Stimulated activated CD4-positive, alpha-beta T cell treated with anti-CD3 and anti-CD28 coated beads, Interleukin-12 subunit alpha, Interleukin-12 subunit beta, amount 100 ng/mL, for 4 hours (primary cell): ENCODE data around the gene CRAT.
A peak's percentile ranks its signal among the peaks of the same experiment; 100 is the strongest.

ENCODE experiments used
- DNase-seq: peaks from one replicate; pipeline ENCODE4 v3.0.0-alpha.2; 2020

The CRAT gene

DNA sequence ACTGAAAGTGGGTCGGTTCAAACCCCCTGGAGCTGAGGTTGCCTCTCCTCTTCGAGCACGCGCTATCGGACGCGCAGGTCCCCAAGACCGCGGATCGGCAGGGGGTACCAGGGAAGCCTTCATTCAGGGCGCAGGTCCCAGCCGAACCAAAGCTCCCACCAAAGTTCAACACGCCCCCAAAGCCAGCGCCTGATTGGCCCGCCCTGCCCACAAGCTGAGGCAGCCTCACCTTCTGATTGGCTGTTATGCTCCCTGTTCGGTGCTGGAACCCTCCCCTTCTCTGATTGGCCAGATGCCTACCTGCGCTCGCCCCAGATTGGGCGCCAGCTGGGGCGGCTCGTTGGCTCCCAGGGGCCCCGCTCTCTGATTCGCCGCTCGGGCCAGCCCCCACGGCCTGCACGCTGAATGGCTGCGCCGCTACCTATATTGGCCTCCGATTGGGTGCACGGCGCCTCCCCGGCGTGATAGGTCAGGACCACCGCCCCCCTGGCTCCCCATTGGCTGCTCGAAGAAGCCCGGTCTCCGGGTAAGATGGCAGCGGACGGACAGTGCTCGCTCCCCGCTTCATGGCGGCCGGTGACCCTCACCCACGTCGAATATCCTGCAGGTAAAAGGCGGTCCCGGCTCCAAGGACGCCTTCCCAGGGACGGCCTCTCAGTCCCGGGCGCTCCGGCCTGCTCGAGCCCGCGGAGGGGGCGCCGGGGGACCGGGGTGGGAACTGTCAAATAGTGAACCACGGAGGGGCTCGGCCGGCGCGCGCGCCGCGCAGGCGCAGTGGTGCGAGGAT lies 29.8 kb downstream of the CRAT start, which contains the start of gene DOLPP1:
Gene DOLPP1 (plus strand): TSS at position 511 of the 787 bp plus-strand sequence. CDS start 21 bp downstream, at position 532.
- peak; percentile 97 for DNase-seq

DNA sequence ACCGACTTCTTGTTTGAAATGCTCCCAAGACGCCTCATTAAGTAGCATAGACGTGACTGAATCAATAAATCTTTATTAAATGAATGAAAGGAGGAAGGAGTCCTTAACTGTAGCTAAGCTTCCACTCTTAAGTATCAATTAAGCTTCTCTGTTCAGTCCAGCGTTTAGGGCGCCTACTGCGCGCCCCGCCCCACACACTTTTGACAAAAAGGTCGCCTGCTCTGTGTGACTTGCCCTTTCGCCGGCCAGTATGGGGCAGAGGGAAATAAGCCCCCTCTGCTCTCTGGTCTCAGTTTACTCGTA lies 30.3 kb downstream of the CRAT start:
- DNase-seq, result no peak

DNA sequence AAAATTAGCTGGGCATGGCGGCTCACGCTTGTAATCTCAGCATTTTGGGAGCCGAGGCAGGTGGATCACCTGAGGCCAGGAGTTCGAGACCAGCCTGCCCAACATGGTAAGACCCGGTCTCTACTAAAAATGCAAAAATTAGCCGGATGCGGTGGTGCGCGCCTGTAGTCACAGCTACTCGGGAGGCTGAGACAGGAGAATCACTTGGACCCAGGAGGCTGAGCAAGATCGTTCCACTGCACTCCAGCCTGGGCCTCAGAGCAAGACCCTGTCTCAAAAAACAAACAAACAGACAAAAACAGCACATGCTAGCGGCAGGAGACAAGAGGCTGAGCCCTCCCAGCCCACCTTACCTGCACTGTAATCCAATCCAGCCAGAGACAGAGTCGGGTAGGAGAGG lies 30.8 kb downstream of the CRAT start:
- no peak for DNase-seq

DNA sequence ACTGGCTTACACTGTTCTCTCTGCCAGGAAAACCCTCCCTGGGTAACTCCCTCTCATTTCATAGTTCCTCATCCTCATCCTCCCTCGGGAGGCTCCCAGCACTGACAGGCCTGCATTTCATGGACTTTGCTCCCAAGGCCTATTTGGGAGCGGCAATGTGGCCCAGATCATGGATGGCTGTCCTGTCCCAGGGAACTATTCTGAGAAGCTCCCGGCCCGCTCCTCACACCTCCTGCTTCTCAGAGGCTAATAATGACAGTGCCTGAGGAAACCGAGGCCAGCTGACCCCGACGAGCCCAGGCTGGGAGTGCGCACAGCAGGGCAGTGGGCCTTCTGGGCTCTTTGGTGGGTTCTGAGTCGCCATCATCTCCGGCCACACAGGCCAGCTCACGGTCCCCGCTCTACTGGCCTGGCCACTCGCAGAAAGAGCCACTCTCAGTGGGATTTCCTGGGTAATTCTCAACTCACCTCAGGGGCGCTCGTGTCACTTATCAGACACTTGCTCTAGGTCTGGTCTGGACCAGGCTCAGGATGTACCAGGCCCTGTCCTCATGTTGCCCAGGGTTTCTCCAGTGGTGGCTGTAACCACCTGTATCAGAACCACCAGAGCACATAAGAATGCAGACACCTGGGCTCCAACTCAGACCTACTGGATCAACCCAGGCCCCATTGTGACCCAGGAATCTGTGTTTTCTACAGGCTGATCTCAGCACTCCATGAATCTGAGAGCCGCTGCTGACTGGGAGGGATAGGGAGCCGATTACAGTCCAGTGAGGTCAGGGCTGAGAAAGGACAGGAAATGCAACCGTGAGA lies 31.7 kb downstream of the CRAT start:
- DNase-seq, result no peak

DNA sequence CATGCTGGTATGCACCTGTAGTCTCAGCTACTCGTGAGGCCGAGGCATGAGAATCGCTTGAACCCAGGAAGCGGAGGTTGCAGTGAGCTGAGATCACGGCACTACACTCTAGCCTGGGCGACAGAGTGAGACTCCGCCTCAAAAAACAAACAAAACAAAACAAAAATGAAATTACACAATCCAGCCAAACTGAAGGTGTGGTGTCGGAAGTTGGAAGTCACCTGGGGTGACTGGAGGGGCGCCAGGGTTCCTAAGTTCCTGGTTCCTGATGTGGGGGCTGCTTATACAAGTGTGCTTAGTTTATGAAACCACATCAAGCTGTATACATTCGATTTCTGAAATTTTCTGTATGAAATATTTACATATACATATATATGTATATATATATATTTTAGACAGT lies 33.4 kb downstream of the CRAT start:
- no peak for DNase-seq

DNA sequence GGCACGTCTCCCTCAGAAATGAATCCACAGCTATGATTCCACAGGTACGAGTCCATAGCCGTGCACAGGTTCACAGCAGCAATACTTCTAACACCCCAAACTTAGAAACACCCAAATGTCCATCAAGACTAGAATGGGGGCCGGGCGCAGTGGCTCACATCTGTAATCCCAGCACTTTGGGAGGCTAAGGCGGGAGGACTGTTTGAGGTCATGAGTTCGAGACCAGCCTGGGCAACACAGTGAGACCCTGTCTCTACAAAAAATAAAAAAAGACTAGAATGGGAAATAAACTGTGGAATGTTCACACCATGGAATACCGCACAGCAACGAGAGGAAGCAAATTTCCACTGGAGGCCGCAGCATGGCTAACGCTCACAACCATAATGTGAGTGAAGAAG lies 34.0 kb downstream of the CRAT start:
- DNase-seq, result no peak

DNA sequence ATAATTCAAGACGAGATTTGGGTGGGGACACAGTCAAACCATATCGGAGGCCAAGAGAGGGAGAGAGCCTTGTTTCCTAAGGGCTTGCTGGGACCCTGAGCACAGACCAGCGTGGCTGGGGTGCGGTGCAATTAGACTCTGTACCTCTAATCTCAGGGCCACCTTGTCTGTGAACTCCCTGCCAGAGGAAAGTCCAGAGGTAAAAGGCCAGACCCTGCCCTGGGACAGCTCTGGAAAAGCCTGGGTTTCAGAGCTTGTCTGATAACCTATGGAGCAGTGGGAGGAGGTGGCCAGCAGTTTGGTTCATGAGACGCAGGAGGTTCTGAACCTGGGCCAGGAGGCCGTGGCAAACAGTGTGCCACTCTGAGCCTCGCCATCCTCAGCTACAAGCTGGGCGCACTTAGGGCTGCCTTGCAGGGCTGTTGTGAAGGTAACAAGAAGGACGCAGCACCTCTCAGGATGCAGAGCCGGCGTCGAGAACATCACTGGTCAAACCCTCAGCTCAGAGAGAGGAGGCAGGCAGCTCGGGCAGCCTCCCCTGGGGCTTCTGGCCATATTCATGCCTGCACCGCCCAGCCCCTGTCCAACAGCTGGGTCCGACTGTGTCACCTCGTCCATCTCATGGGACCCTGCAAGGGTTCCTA lies 34.5 kb downstream of the CRAT start:
- no peak for DNase-seq

DNA sequence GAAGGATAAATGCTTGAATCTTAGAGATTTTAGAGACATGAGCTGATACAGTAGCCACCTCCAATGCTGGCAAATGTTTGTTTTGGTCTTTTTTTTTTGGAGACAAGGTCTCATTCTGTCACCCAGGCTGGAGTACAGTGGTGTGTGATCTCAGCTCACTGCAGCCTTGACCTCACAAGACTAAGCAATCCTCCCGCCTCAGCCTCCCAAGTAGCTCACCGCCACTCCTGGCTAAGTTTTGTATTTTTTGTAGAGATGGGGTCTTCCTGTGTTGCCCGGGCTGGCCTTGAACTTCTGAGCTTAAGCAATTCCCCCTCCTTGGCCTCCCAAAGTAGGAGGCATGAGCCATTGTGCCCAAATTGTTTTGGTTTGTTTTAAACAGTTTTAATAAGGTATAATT lies 36.5 kb downstream of the CRAT start:
- no peak for DNase-seq

DNA sequence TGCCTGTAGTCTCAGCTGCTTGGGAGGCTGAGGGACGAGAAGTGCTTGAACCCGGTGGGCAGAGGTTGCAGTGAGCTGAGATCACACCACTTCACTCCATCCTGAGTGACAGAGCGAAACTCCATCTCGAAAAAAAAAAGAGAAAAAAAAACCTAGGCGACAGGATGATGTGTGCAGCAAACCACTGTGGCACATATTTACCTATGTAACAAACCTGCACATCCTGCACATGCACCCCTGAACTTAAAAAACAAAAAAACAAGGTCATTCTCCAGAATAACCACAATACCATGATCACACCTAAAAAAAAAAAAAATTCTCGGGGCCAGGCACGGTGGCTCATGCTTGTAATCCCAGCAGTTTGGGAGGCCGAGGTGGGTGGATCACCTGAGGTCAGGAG lies 37.2 kb downstream of the CRAT start:
- DNase-seq, result no peak

DNA sequence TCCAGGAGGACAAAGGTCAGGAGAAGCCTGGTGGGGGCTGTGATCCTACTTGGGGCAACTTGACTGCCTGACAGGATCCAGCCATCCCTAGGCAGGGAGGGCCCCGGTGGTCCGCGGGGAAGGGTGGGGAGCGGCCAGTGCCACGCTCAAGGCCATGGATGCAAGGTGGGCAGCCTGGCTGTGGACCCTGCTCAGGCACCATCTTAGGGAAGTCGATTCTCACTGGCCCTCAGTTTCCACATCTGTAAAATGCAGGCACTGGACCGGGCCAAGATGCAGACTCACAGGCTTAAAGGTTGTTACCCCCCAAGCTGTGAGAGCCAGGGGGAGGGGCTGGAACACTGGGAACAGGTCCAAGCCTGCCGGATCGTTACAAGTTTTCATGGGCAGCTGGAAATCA lies 38.4 kb downstream of the CRAT start:
- no peak for DNase-seq

DNA sequence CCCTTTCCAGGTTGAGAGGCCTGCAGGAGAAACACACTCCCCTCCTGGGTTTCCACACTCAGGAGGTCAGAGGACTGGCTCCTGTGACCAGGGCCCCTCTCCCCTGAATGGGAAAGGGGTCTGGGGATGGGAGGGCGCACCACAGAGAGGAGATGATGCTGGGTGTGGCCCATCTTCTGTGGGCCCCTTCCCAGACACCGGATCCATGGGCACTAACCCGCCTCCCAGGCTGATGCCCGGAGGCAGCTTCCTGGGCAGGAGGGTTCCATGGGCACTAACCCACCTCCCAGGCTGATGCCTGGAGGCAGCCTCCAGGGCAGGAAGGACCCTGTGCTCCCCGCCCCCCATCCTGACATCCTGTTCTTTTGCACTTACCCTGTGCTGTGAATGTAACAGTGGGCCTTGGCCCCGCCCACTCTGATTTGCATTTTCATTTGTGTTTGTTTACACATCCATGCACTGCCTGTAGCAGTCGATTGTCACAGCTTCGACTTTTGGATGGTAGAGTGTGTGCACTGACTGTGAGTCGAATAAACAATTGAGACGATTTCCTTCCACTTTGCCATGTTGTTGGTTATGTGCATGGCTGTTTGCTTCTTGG lies 39.0 kb downstream of the CRAT start:
- no peak for DNase-seq

DNA sequence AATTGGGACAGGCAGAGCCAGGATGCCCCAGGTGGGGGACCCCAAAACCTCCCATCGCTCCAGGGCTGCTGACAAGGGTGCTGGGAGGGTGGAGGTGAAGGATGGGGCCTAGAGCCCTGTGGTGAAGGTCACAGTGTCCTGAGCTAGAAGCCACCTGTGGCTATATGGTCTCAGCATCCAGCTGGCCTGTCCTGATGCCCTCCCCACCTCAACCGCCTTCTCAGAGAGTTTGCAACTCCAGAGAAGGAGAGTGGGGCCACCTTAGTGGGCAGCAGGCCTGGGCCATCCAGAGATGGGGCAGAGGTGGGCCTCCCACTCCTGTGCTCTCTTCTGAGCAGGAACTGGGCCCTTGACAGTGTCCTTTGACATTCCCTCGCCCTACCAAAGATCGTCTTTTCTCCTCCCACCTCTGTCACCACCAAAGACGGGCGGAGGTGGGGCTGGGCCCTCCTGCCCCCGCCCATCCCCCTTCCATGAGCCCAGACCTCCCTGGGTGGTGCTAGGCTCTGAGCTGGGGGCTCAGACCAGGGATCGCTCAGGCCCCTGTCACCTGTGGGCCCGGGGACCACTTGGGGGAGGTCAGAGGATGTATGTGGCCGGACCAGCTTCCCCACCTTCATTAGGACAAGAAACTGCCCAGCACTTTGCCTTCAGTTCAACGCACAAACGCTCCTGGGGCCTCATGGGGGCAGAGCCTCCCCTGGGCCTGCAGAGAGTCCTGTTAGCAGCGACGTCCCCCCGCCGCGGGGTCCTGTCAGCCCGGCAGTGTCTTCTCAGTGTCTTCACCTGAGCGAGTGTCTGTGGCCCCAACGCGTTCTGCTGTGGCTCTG lies 39.7 kb downstream of the CRAT start:
- no peak for DNase-seq

DNA sequence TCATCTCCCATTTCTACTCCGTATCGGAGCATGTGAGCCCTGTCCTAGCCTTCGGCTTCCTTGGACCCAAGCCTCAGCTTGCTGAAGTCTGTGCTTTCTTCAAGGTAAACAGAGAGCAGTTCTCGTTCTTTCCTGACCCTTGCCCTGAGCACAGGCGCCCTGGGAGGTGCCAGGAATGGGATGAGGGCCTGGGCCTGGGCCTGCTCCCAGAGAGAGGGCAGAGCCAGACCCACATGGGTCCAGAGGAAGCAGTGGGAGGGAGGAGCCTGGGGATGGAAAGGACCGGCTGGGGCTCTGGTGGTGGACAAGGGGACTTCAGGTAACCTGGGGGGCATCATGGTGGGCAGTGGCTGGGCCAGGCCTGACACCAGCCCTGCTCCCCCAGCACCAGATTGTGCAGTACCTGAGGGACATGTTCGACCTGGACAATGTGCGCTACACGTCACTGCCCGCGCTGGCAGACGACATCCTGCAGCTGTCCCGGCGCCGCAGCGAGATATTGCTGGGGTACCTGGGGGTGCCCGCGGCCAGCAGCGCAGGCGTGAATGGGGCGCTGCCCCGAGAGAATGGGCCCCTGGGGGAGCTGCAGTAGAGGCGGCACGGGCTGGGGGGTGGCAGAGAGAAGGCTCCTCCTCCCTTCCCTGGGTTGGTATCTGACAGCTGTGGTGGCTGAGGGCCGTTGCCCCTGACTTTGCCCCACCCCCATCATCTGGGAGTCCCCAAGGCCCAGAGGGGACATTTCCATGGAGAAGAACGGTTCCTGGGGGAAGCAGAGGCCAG lies 40.5 kb downstream of the CRAT start:
- DNase-seq, result no peak

DNA sequence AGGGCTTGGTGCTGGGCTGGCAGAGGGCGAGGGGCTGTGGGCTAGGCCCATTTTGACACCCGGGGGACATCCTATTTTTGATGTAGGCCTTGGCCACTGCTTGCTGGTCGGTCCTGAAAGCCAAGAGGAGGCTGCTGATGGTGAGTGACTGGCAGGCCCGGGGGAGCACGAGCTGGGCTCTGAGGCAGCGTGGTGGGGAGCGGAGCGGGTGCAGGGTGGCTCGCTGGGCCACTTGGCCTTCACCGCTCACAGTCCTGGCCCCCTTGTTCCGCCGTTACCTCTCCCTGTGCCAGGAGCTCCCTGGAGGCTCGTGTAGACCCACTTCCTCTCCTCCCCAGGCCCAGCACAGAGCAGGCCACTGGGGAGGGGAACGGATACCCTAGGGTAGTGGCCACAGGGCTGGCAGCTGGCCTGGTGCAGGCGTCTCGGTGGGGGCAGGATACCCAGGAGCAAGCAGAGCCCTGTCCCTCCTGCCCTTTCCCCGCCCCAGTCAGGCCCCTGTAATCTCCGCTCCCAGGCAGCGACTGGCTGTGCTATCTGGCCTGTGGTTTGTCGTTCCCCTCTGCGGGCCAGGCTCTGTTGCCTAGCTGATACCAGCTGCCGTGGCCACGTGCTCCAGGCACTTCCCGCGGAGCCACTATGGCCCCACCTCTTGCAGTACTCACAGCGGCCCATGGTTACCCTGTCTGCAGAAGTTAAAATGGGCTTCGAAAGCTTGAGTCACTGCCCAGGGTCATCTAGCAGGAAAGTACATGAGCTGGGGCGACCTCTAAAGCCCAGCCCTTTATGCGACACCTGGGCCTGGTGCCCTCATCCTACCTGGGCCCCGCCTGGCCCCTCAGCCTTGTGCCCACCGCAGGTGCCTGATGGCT lies 41.4 kb downstream of the CRAT start:
- DNase-seq, result peak; percentile 45

DNA sequence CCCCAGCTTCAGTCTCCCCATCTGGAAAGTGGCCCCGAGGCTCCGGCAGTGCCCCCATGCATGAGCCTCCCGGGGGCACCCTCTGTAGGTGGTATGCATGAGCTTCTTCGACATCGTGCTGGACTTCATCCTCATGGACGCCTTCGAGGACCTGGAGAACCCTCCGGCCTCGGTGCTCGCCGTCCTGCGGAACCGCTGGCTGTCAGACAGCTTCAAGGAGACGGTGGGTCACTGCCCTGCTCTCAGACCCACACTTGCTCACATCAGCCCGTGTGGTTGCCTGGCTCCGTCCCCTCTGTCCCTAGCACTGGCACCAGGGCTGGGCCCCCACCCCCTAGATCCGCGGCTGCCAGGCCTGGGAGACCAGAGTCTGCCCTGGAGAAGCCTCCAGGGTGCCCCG lies 42.5 kb downstream of the CRAT start:
- DNase-seq, result no peak

DNA sequence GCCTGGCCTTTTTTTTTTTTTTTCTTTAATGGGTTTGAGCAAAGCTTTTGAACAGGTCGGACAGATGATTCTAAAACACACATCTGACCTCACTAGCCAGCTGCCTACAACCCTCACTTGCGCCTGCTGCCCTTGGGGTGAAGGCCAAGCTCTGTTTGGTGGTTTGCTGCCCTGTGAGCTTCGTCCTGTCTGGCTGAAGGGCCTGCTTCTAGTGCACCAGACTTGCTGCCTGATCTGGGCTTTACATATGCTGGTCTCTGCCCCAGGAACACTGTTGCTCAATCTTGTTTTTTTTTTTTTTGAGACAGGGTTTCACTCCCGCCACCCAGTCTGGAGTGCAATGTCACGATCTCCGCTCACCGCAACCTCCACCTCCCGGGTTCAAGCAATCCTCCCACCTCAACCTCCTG lies 46.1 kb downstream of the CRAT start:
- no peak for DNase-seq

DNA sequence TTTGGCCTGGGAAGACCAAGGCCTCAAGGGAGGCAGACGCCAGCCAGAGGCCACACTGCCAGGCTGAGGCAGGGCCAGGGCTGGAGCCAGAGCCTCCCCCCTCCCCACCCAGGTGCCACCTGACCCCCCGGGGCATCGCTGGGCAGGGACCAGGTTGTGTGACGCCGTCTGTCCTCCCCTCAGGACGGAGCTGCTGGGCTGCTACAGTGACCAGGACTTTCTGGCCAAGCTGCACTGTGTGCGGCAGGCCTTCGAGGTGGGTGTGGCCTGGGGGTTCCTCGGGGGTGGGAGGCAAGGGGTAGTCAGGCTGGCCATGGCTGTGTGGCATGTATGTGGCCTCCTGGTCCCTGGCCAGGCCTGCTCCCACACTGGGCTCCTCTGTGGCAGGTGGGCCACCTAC lies 47.5 kb downstream of the CRAT start:
- no peak for DNase-seq

DNA sequence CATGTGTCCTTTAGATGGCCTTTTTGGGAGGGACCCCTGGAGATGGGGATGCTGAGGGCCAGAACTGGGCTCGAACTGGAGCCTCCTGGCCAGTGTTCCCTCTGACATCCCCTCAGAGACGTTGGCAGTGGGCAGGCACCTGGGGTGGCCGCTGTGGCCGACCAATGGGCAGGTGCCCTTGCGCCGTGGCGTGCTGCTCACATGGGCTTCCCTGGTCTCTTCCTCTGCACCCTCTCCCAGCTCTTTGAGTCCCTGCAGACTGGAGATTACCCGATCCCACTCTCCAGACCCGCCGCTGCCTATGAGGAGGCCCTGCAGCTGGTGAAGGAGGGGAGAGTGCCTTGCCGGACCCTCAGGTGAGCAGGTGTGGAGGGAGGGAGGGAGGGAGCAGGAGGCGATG lies 49.6 kb downstream of the CRAT start:
- no peak for DNase-seq

DNA sequence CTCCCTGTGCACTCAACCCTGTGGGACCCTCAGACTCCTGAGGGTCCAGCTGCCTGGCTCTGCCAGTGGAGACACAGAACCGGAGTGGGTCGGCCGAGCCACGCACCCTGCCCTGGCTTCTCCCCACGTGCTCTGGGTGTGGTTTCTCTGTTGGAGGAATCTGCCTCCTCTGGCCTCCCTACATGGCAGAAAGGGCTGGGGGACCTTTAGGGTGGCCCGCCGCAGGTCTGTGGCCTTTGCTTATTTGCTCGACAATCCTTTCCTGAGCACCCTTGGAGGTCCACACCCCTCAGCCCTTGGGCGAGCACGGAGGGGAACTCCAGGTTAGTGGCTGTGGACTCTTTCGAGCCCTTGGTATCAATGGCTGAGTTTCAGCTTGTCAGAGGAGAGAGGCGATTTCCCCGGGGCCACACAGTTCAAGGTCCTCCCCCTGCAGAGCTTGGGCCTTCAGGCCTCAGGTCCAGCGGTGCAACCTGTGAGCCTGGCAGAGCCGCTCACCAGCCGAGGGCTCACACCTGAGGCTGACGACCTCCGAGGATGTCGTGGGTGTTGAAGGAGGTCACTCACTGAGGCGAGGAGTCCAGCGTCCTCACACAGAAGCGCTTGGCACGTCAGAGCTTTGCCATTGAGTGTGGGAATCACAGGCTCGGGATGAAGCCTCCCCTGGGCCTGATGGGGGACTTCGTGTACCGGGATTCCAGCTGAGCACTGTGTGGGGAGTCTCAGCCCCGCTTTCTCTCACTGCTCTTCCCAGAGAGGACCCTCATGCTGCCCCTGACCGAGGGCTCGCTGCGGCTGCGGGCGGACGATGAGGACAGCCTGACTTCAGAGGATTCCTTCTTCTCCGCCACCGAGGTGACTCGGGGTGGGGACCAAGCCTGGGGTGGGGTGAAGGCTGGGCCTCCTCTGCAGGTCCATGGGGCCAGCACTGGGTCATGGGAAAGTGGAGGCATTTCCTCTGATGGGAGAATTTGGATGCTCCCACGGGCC lies 50.5 kb downstream of the CRAT start:
- no peak for DNase-seq
